A673 (cell line): ENCODE results near the gene SNCAIP. TPM values are rescaled to one million over a fixed set of nuclear protein-coding genes. Genes with fewer than 3 reads are reported as not detected.
A peak's percentile ranks its signal among the peaks of the same experiment; 100 is the strongest.

Experiments used
- BruUV-seq: library from RNA; stranded (reverse); fragments of 400-500 nt; replicated peaks from 2 replicates; lab custom pipeline; 2021; lab: Mats Ljungman, UMichigan
- CTCF ChIA-PET: fragments of 300-600 bp; sonication (Branson Sonifier 250); formaldehyde crosslinking; loops from one replicate; lab custom pipeline; 2022; ENCODE audit warnings: antibody characterized with exemption; lab: Charles Lee
- POLR2A ChIA-PET: fragments of 300-600 bp; sonication (Branson Sonifier 250); formaldehyde crosslinking; loops from one replicate; lab custom pipeline; 2022; ENCODE audit warnings: antibody characterized with exemption; ENCODE audit not compliant: low non-redundant PET; lab: Charles Lee
- DNase-seq: peaks from one replicate; pipeline ENCODE4 v3.0.0-alpha.2; 2015; ENCODE audit warnings: low spot score
- H3K27ac ChIP-seq: fragments of 200-600 bp; sonication (generic); 2 replicates; pipeline ENCODE4 v1.5.1; 2016; ENCODE audit warnings: mixed run types, low read depth, mild to moderate bottlenecking, mixed read lengths, antibody characterized with exemption, low read length; ENCODE audit not compliant: poor library complexity, severe bottlenecking
- H3K27me3 ChIP-seq: fragments of 200-600 bp; sonication (generic); replicated peaks from 2 replicates; pipeline ENCODE4 v1.6.1; 2017; ENCODE audit warnings: mixed run types, low read depth, mild to moderate bottlenecking, mixed read lengths, antibody characterized with exemption, low read length; ENCODE audit not compliant: insufficient read depth, poor library complexity
- H3K36me3 ChIP-seq: fragments of 200-600 bp; sonication (generic); 2 replicates; pipeline ENCODE4 v1.6.1; 2016; ENCODE audit warnings: mixed run types, mild to moderate bottlenecking, mixed read lengths, antibody characterized with exemption, low read length; ENCODE audit not compliant: insufficient read depth, poor library complexity, severe bottlenecking
- H3K4me1 ChIP-seq: fragments of 200-600 bp; sonication (generic); 2 replicates; pipeline ENCODE4 v1.6.1; 2017; ENCODE audit warnings: mixed run types, mild to moderate bottlenecking, mixed read lengths, antibody characterized with exemption, low read length; ENCODE audit not compliant: insufficient read depth, poor library complexity, severe bottlenecking
- H3K4me3 ChIP-seq: fragments of 200-600 bp; sonication (generic); 2 replicates; pipeline ENCODE4 v1.5.1; 2016; ENCODE audit warnings: low read depth, mixed run types, mild to moderate bottlenecking, mixed read lengths, low read length; ENCODE audit not compliant: poor library complexity, severe bottlenecking
- H3K9me3 ChIP-seq: fragments of 200-600 bp; sonication (generic); 2 replicates; pipeline ENCODE4 v1.6.1; 2016; ENCODE audit warnings: mixed run types, low read depth, mild to moderate bottlenecking, mixed read lengths, antibody characterized with exemption, low read length; ENCODE audit not compliant: poor library complexity, severe bottlenecking
- EZH2 ChIP-seq: fragments of 200-600 bp; sonication (generic); IDR thresholded peaks from 2 replicates; pipeline ENCODE4 v1.6.1; 2017; ENCODE audit warnings: borderline replicate concordance, low read depth, mild to moderate bottlenecking, mixed read lengths, antibody characterized with exemption, low read length; ENCODE audit not compliant: poor library complexity, severe bottlenecking
- intact Hi-C: fragments of 100-400 bp; cut with micrococcal nuclease; formaldehyde crosslinking; loops from one replicate; pipeline ENCODE4 v1.10.0; 2022; ENCODE audit not compliant: unreplicated experiment
- total RNA-seq: library from RNA; stranded (reverse); gene quantifications from 2 replicates; pipeline ENCODE4 v1.2.3, GENCODE V29; 2021
- TF ChIP-seq, protein P1 (sequence below): fragments of 300-800, 200-600 bp; sonication (generic); conservative IDR thresholded peaks from 2 replicates; pipeline ENCODE4 v1.5.1; 2017; ENCODE audit warnings: low read depth, mild to moderate bottlenecking, antibody characterized with exemption, low read length, moderate library complexity, mixed read lengths

The SNCAIP gene
- total RNA-seq, 1 experiment from 2014 or later: not detected

GRCh38 chr5:122333564-122333963 is 21.5 kb downstream of the SNCAIP start:
- H3K27me3 ChIP-seq: peaks cover 26% of the 10 kb centered on the region
- H3K36me3 ChIP-seq: no peaks in the 10 kb centered on the region
- ChIA-PET CTCF (no interaction called here), POLR2A (no interaction called here)
- no peak overlapping the region for H3K4me3 ChIP-seq
- no peaks in the 10 kb centered on the region for H3K9me3 ChIP-seq
- peak; percentile 6 for DNase-seq
- no peaks in the 10 kb centered on the region for H3K4me1 ChIP-seq
- TF ChIP-seq EZH2: no peak
- TF ChIP-seq, protein P1, sequence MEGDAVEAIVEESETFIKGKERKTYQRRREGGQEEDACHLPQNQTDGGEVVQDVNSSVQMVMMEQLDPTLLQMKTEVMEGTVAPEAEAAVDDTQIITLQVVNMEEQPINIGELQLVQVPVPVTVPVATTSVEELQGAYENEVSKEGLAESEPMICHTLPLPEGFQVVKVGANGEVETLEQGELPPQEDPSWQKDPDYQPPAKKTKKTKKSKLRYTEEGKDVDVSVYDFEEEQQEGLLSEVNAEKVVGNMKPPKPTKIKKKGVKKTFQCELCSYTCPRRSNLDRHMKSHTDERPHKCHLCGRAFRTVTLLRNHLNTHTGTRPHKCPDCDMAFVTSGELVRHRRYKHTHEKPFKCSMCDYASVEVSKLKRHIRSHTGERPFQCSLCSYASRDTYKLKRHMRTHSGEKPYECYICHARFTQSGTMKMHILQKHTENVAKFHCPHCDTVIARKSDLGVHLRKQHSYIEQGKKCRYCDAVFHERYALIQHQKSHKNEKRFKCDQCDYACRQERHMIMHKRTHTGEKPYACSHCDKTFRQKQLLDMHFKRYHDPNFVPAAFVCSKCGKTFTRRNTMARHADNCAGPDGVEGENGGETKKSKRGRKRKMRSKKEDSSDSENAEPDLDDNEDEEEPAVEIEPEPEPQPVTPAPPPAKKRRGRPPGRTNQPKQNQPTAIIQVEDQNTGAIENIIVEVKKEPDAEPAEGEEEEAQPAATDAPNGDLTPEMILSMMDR: no peak
- BruUV-seq: no TSS peak
- intact Hi-C loops: no loop called here
- no peak overlapping the region for H3K27ac ChIP-seq

DNA sequence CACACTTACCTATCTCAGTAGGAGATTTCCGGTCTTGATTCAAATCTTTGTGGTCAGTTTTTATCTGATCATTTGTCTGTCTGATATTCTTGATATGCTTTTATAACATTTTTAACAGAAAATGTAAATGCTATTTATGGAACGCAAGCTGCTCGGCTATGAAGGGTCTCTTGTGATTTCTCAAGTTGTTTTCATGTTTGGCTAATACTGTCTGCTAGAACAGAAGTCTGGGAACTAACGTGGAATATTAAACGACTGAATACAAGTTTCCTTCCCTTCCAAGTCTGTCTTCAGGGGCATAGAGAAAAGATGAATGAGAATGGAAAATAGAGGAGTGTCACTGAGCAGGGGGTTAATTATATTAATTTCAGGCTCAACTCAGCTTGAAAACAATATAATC is 27.6 kb downstream of the SNCAIP start:
- POLR2A ChIA-PET: no interaction called here
- no peak for DNase-seq
- Histone ChIP-seq H3K27me3 (peaks cover 10% of the 10 kb centered on the region), H3K9me3 (no peaks in the 10 kb centered on the region), H3K4me3 (no peak overlapping the region), H3K4me1 (no peaks in the 10 kb centered on the region), H3K27ac (no peak overlapping the region), H3K36me3 (no peaks in the 10 kb centered on the region)
- CTCF ChIA-PET: no interaction called here
- TF ChIP-seq, protein P1: no peak
- no peak for TF ChIP-seq EZH2
- intact Hi-C loops: no loop called here
- no TSS peak for BruUV-seq

- Histone ChIP-seq H3K9me3 (no peaks in the 10 kb centered on the region), H3K4me1 (no peaks in the 10 kb centered on the region), H3K27ac (no peak overlapping the region), H3K4me3 (no peak overlapping the region), H3K27me3 (peaks cover 15% of the 10 kb centered on the region), H3K36me3 (no peaks in the 10 kb centered on the region)
- TF ChIP-seq, protein P1: no peak
- no peak for TF ChIP-seq EZH2
- intact Hi-C loops: no loop called here
- CTCF ChIA-PET: no interaction called here
- POLR2A ChIA-PET: no interaction called here
- BruUV-seq: no TSS peak
- DNase-seq: no peak
Observed at GRCh38 chr5:122341087-122341486, 29.1 kb downstream of the SNCAIP start.
